PC-3 (cell line): Measurements from ENCODE around the gene EPHB1. TPM values are rescaled to one million over a fixed set of nuclear protein-coding genes. Genes with fewer than 3 reads are reported as not detected.

Source experiments
- ATAC-seq: fragments of 200-7000 bp; cut with Tn5 transposase; 2 replicates; pipeline ENCODE4 v1.9.1; 2020; ENCODE audit warnings: mild to moderate bottlenecking, moderate library complexity
- BruUV-seq: library from RNA; stranded (reverse); fragments of 400-500 nt; replicated peaks from 2 replicates; lab custom pipeline; 2021; lab: Mats Ljungman, UMichigan
- CTCF ChIA-PET: fragments of 300-600 bp; sonication (Branson Sonifier 250); formaldehyde crosslinking; loops from one replicate; lab custom pipeline; 2022; ENCODE audit warnings: antibody characterized with exemption; lab: Charles Lee
- POLR2A ChIA-PET: fragments of 300-600 bp; sonication (Branson Sonifier 250); formaldehyde crosslinking; loops from one replicate; lab custom pipeline; 2022; ENCODE audit warnings: antibody characterized with exemption; ENCODE audit not compliant: unreplicated experiment; lab: Charles Lee
- DNase-seq: peaks from one replicate; pipeline ENCODE4 v3.0.0-alpha.2; 2015
- H2AFZ ChIP-seq: fragments of 300-600 bp; sonication (generic); 2 replicates; pipeline ENCODE4 v1.6.0; 2016; ENCODE audit warnings: antibody characterized with exemption, low read length
- H3F3A ChIP-seq: fragments of 300-600 bp; sonication (generic); one replicate; pipeline ENCODE4 v1.6.0; 2017; ENCODE audit warnings: antibody characterized with exemption, low read length, control low read depth, mild to moderate bottlenecking; ENCODE audit not compliant: unreplicated experiment
- H3K27ac ChIP-seq: fragments of 300-600 bp; sonication (generic); 2 replicates; pipeline ENCODE4 v1.5.1; 2016; ENCODE audit warnings: mild to moderate bottlenecking, low read length
- H3K27me3 ChIP-seq: fragments of 300-600 bp; sonication (generic); 2 replicates; pipeline ENCODE4 v1.6.1; 2016; ENCODE audit warnings: low read length, mixed read lengths
- H3K36me3 ChIP-seq: fragments of 300-600 bp; sonication (generic); 2 replicates; pipeline ENCODE4 v1.6.1; 2016; ENCODE audit warnings: low read depth, mixed run types, low read length, mixed read lengths
- H3K4me1 ChIP-seq: fragments of 300-600 bp; sonication (generic); 2 replicates; pipeline ENCODE4 v1.5.1; 2016; ENCODE audit warnings: low read length; ENCODE audit not compliant: insufficient read depth
- H3K4me2 ChIP-seq: fragments of 300-600 bp; sonication (generic); 2 replicates; pipeline ENCODE4 v1.6.0; 2016; ENCODE audit warnings: low read length
- H3K4me3 ChIP-seq: fragments of 300-600 bp; sonication (generic); 2 replicates; pipeline ENCODE4 v1.5.1; 2016; ENCODE audit warnings: mild to moderate bottlenecking, low read length, mixed read lengths
- H3K79me2 ChIP-seq: fragments of 300-600 bp; sonication (generic); 2 replicates; pipeline ENCODE4 v1.6.1; 2017; ENCODE audit warnings: low read length, mixed read lengths
- H3K9ac ChIP-seq: fragments of 300-600 bp; sonication (generic); 2 replicates; pipeline ENCODE4 v1.6.0; 2016; ENCODE audit warnings: mild to moderate bottlenecking, low read length
- H3K9me2 ChIP-seq: fragments of 300-600 bp; sonication (generic); replicated peaks from 2 replicates; pipeline ENCODE4 v1.6.1; 2016; ENCODE audit warnings: mixed run types, low read length, mixed read lengths
- H3K9me3 ChIP-seq: fragments of 300-600 bp; sonication (generic); 2 replicates; pipeline ENCODE4 v1.6.1; 2016; ENCODE audit warnings: low read length, mixed read lengths
- H4K20me1 ChIP-seq: fragments of 300-600 bp; sonication (generic); 2 replicates; pipeline ENCODE4 v1.6.1; 2016; ENCODE audit warnings: low read length, mixed read lengths
- EZH2 ChIP-seq: fragments of 300-600 bp; sonication (generic); IDR thresholded peaks from one replicate; pipeline ENCODE4 v1.6.1; 2017; ENCODE audit warnings: antibody characterized with exemption, mild to moderate bottlenecking, low read length; ENCODE audit not compliant: unreplicated experiment
- EZH2phosphoT487 ChIP-seq: fragments of 300-600 bp; sonication (generic); IDR thresholded peaks from 2 replicates; pipeline ENCODE4 v1.6.1; 2018; ENCODE audit warnings: mild to moderate bottlenecking, antibody characterized with exemption, low read length, borderline replicate concordance
- intact Hi-C: fragments of 100-400 bp; cut with micrococcal nuclease; formaldehyde crosslinking; loops from 2 replicates; pipeline ENCODE4 v1.9.0; 2023
- total RNA-seq: library from RNA; depleted of rRNA; stranded (reverse); fragments of >200 nt; gene quantifications from 2 replicates; pipeline ENCODE4 v1.2.3, GENCODE V29; 2014
- TF ChIP-seq, protein P1 (sequence below): fragments of 300-600 bp; sonication (generic); conservative IDR thresholded peaks from 2 replicates; pipeline ENCODE4 v1.5.1; 2017; ENCODE audit warnings: antibody characterized with exemption, low read depth, mild to moderate bottlenecking, low read length

The EPHB1 gene
- total RNA-seq, 1 experiment from 2014 or later: 0.69 TPM

DNA sequence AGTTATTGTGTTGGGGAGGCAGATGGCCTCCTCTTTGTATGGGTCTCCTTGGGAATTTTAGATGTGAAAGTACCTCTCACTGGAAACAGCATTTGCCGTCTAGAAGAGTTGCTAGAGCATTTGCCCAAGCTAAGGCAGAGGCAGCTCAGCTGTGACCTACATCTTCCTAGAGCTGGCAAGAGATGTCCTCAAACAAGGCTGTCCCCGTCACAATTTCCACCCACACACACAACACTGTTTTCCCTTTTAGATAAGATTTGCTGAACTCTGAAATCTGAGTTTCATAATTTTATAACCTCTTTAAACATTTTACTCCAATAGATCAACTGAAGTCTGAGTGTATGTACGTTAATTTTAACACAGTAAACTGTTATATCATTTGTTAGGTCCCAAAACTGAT is 352.6 kb downstream of the EPHB1 start:
- H3K27ac ChIP-seq: no peak overlapping the region
- no peak for DNase-seq
- BruUV-seq: no TSS peak
- H3K4me2 ChIP-seq: no peak overlapping the region
- H3K9me3 ChIP-seq: no peaks in the 10 kb centered on the region
- intact Hi-C loops: no loop called here
- H3K27me3 ChIP-seq: no peaks in the 10 kb centered on the region
- no peak overlapping the region for H3K4me3 ChIP-seq
- H3K4me1 ChIP-seq: no peaks in the 10 kb centered on the region
- TF ChIP-seq, protein P1, sequence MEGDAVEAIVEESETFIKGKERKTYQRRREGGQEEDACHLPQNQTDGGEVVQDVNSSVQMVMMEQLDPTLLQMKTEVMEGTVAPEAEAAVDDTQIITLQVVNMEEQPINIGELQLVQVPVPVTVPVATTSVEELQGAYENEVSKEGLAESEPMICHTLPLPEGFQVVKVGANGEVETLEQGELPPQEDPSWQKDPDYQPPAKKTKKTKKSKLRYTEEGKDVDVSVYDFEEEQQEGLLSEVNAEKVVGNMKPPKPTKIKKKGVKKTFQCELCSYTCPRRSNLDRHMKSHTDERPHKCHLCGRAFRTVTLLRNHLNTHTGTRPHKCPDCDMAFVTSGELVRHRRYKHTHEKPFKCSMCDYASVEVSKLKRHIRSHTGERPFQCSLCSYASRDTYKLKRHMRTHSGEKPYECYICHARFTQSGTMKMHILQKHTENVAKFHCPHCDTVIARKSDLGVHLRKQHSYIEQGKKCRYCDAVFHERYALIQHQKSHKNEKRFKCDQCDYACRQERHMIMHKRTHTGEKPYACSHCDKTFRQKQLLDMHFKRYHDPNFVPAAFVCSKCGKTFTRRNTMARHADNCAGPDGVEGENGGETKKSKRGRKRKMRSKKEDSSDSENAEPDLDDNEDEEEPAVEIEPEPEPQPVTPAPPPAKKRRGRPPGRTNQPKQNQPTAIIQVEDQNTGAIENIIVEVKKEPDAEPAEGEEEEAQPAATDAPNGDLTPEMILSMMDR: no peak
- TF ChIP-seq EZH2 (no peak), EZH2phosphoT487 (no peak)
- POLR2A ChIA-PET: no interaction called here
- no peaks in the 10 kb centered on the region for H4K20me1 ChIP-seq
- no peak for ATAC-seq
- H3K36me3 ChIP-seq: no peaks in the 10 kb centered on the region
- H3K9me2 ChIP-seq: no peaks in the 10 kb centered on the region
- no peaks in the 10 kb centered on the region for H3F3A ChIP-seq
- no peak overlapping the region for H3K9ac ChIP-seq
- no peaks in the 10 kb centered on the region for H3K79me2 ChIP-seq
- no peak overlapping the region for H2AFZ ChIP-seq
- CTCF ChIA-PET: no interaction called here

DNA sequence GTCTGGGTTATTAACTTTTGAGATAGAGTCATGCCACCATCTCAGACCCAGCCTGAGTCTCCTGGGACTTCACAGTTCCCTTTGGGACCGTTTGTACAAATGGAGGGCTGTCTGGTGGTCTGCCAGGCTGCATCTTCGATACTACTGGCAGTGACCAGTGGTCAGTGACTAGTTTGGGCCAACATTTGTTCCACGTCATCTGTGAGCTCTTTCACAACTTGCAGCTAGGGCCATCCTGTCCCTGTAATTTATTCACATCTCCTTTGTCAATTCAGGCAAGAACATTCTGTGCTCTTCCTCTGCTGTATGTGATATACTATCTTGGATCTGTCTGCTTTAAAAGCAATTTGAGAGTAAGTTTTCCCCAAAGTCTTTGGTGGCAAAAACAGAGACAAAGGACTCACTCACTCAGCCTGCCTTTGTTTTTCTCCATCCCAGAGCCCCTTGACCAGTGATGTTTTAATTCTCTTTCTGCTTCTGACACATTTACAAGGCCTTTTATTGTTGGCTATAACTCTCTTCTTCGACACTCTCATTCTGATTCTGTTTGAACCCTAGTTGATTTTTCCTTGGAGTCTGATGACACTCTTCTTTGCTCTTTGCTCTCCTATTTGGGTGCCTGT is 353.4 kb downstream of the EPHB1 start:
- no peaks in the 10 kb centered on the region for H3F3A ChIP-seq
- H3K9ac ChIP-seq: no peak overlapping the region
- H3K4me2 ChIP-seq: no peak overlapping the region
- ChIA-PET POLR2A (no interaction called here), CTCF (no interaction called here)
- DNase-seq: no peak
- no peaks in the 10 kb centered on the region for H3K9me3 ChIP-seq
- H4K20me1 ChIP-seq: no peaks in the 10 kb centered on the region
- TF ChIP-seq, protein P1: no peak
- TF ChIP-seq EZH2: no peak
- BruUV-seq: no TSS peak
- no peaks in the 10 kb centered on the region for H3K9me2 ChIP-seq
- H3K79me2 ChIP-seq: no peaks in the 10 kb centered on the region
- no peaks in the 10 kb centered on the region for H3K27me3 ChIP-seq
- H3K4me1 ChIP-seq: no peaks in the 10 kb centered on the region
- no peak overlapping the region for H3K27ac ChIP-seq
- no peak for ATAC-seq
- H2AFZ ChIP-seq: no peak overlapping the region
- intact Hi-C loops: no loop called here
- no peak overlapping the region for H3K4me3 ChIP-seq
- no peaks in the 10 kb centered on the region for H3K36me3 ChIP-seq
